HEK293T (cell line): ENCODE results near the gene CXCR1.

Experiments
- CTCF ChIA-PET: fragments of 350-600 bp; formaldehyde crosslinking; extraction: SDS; loops from one replicate; lab custom pipeline; 2021; ENCODE audit warnings: antibody characterized with exemption, inconsistent platforms; lab: Yijun Ruan, JAX
- POLR2A ChIA-PET: fragments of 350-600 bp; formaldehyde crosslinking; extraction: SDS; loops from one replicate; lab custom pipeline; 2020; ENCODE audit warnings: antibody characterized with exemption, inconsistent platforms; lab: Yijun Ruan, JAX
- DNase-seq: peaks from one replicate; pipeline ENCODE4 v3.0.0; 2012; ENCODE audit warnings: mixed read lengths; ENCODE audit errors: extremely low spot score
- ARNT ChIP-seq: fragments of 450-650 bp; IDR thresholded peaks from 2 replicates; pipeline ENCODE4 v1.6.1; 2017; ENCODE audit warnings: mild to moderate bottlenecking
- BHLHE40 ChIP-seq: fragments of 450-650 bp; IDR thresholded peaks from 2 replicates; pipeline ENCODE4 v1.6.1; 2016; ENCODE audit warnings: mild to moderate bottlenecking, moderate library complexity, borderline replicate concordance
- CTBP1 ChIP-seq: fragments of 450-650 bp; IDR thresholded peaks from 2 replicates; pipeline ENCODE4 v1.6.1; 2016; ENCODE audit warnings: borderline replicate concordance
- ELF4 ChIP-seq: fragments of 450-650 bp; IDR thresholded peaks from 2 replicates; pipeline ENCODE4 v1.6.1; 2017; ENCODE audit warnings: antibody characterized with exemption
- FOXA1 ChIP-seq: fragments of 450-650 bp; IDR thresholded peaks from 2 replicates; pipeline ENCODE4 v1.6.1; 2016; ENCODE audit warnings: mild to moderate bottlenecking
- FOXK2 ChIP-seq: fragments of 450-650 bp; IDR thresholded peaks from 2 replicates; pipeline ENCODE4 v1.6.1; 2016; ENCODE audit warnings: mild to moderate bottlenecking
- FOXM1 ChIP-seq: fragments of 450-650 bp; IDR thresholded peaks from 2 replicates; pipeline ENCODE4 v1.6.1; 2017; ENCODE audit warnings: mild to moderate bottlenecking, borderline replicate concordance
- HDGF ChIP-seq: fragments of 450-650 bp; IDR thresholded peaks from 2 replicates; pipeline ENCODE4 v1.6.1; 2017; ENCODE audit warnings: antibody characterized with exemption, borderline replicate concordance
- L3MBTL2 ChIP-seq: fragments of 450-650 bp; conservative IDR thresholded peaks from 2 replicates; pipeline ENCODE4 v1.6.1; 2016; ENCODE audit warnings: mild to moderate bottlenecking
- LEF1 ChIP-seq: fragments of 450-650 bp; IDR thresholded peaks from 2 replicates; pipeline ENCODE4 v1.6.1; 2017; ENCODE audit warnings: mild to moderate bottlenecking, borderline replicate concordance
- NFRKB ChIP-seq: fragments of 450-650 bp; IDR thresholded peaks from 2 replicates; pipeline ENCODE4 v1.6.1; 2016; ENCODE audit warnings: mild to moderate bottlenecking, moderate library complexity
- SP1 ChIP-seq: fragments of 450-650 bp; IDR thresholded peaks from 2 replicates; pipeline ENCODE4 v1.6.1; 2017
- SUZ12 ChIP-seq: fragments of 450-650 bp; IDR thresholded peaks from 2 replicates; pipeline ENCODE4 v1.6.1; 2016; ENCODE audit warnings: mild to moderate bottlenecking
- TARDBP ChIP-seq: fragments of 450-650 bp; IDR thresholded peaks from 2 replicates; pipeline ENCODE4 v1.6.1; 2016
- ZNF384 ChIP-seq: fragments of 450-650 bp; IDR thresholded peaks from 2 replicates; pipeline ENCODE4 v1.6.1; 2016
- TF ChIP-seq, protein P1 (sequence below): fragments of 450-650 bp; IDR thresholded peaks from 2 replicates; pipeline ENCODE4 v1.6.1; 2016

The CXCR1 gene

DNA sequence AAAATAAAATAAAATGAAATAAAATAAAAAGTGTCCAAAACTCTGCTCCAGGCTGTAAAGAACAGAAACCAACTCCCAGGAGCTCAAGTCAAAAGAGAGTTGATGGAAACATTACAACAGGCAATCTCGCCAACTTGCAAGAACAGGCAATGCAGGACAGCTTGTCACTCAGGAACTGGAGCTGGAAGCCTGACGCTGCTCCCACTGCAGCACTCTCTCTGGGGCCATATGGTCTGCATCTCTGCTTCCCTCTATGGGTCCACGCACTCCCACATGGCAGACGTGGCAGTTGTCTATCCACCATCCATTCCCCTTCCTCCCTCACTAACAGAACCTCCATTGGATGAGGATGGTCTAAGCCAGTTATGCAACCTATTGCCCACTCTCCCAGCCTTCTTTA is 26.9 kb upstream of the CXCR1 start:
- DNase-seq: no peak
- ChIA-PET CTCF (no interaction called here), POLR2A (interaction anchor here (1.6 kb wide), 1 partner anchor 76 kb away, joined by 3 read pairs; the partner anchor contains the start of genes AAMP and PNKD)
- TF ChIP-seq ZNF384: no peak

DNA sequence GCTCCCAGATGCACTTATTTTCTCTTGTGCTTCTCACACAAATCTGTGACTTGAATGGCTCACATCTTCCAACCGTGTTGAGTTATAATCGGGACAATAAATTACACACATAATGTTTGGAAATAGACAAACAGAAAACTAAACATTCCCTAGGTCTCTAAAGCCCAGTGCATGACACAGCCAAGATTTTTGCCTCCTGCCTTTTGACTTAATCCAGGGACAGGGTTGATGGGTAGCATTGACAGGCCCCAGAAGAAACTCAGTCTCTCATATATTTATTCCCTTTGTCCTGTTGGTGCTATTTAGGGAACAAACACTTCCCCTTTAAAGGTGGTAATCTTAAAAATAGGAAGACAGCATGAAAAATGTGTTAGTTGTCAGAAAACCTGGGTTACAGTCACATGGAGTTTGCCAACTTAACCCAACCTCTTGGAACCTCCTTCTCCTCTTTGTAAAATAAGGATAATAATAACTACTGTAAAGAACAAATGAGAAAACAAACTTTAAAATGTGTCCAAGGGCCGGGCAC is 26.2 kb upstream of the CXCR1 start:
- CTCF ChIA-PET: no interaction called here
- no peak for DNase-seq
- TF ChIP-seq L3MBTL2: no peak
- POLR2A ChIA-PET: interaction anchor here (1.6 kb wide), 1 partner anchor 77 kb away, joined by 3 read pairs; the partner anchor contains the start of genes AAMP and PNKD

DNA sequence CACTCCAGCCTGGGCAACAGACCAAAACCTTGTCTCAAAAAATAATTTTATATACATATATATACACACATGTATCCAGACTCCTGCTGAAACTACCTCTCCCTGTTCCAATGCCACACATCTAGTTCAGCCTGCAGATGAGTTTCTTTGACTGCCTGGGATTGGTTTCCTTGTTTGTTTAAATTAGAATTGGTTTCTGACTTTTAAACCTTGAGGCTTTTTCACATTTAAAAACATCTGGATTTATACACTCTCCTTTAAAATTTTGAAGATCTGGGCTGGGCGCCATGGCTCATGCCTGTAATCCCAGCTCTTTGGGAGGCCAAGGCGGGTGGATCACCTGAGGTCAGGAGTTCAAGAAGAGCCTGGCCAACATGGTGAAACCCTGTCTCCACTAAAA is 21.8 kb upstream of the CXCR1 start:
- ChIA-PET CTCF (no interaction called here), POLR2A (no interaction called here)
- TF ChIP-seq ELF4 (no peak), LEF1 (no peak), L3MBTL2 (no peak), FOXM1 (no peak), HDGF (no peak), SP1 (no peak), NFRKB (no peak), CTBP1 (no peak), ARNT (no peak), SUZ12 (no peak)
- no peak for DNase-seq

DNA sequence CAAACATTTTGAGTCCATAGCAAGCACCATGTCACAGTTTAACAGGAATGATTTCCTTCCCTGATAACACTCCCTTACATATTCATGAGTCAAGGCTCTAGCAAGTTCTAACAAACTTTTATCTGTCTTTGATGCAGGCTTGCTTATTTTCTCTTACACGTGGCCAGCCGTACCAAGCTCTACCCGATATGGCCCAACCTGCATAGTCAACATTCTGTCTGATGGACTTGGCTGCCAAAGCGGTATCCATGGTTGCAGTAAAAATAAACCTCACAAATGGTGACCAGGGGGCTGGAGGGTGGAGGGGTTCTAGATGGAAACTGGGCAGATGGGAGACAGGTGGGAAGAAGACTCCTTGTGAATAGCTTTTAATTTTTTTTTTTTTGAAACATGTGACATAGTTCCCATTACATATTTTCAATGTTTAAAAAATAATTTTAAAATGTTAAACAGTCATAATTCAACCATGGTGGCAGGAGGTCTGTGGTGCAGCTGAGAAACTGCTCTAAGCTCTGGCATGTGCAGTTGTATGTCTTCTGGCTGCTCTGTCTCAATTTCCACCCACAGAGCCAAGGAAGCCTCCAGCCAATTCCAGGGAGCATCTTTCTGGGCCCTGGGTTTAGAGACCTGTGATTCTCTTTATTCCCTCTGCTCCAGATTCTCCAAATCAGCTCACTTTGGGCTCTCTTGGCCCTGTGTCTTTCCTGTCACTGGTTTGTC is 20.7 kb upstream of the CXCR1 start:
- POLR2A ChIA-PET: interaction anchor here (0.8 kb wide), 1 partner anchor 83 kb away, joined by 3 read pairs; the partner anchor contains the start of genes AAMP and PNKD
- no peak for TF ChIP-seq FOXA1
- CTCF ChIA-PET: no interaction called here
- no peak for DNase-seq

- ChIA-PET POLR2A (no interaction called here), CTCF (no interaction called here)
- DNase-seq: no peak
- no peak for TF ChIP-seq FOXK2
- no peak for TF ChIP-seq SUZ12
- TF ChIP-seq ZNF384: no peak
- no peak for TF ChIP-seq ARNT
These were observed 20.1 kb upstream of the CXCR1 start for GRCh38 chr2:218186876-218187275.

- DNase-seq: peak; percentile 81
- ChIA-PET CTCF (no interaction called here), POLR2A (no interaction called here)
- TF ChIP-seq L3MBTL2 (peak; percentile 49; the same call in 1 of the 2 replicates), TARDBP (no peak)
These were observed 19.6 kb upstream of the CXCR1 start for GRCh38 chr2:218186355-218186766.

DNA sequence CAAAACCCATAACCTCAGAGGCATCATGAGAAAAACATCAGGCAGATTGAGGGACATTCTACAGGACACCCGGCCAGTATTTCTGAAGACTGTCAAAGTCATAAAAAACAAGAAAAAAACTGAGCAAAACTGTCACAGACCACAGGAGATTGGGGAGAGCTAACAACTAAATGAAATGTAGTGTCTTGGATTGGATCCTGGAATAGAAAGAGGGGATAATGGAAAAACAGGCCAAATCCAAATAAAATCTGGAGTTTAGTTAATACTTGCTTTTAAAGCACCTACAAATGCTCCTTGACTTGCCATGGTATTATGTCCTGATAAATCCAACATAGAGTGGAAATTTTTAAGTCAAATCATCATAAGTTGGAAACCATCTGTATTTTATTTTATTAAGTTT is 17.6 kb upstream of the CXCR1 start:
- POLR2A ChIA-PET: no interaction called here
- TF ChIP-seq SP1 (no peak), TARDBP (no peak), BHLHE40 (no peak), CTBP1 (no peak), ZNF384 (no peak), HDGF (no peak), FOXK2 (no peak), FOXM1 (no peak), SUZ12 (no peak), ARNT (no peak), ELF4 (no peak), FOXA1 (no peak), LEF1 (no peak), NFRKB (no peak), L3MBTL2 (no peak)
- TF ChIP-seq, protein P1, sequence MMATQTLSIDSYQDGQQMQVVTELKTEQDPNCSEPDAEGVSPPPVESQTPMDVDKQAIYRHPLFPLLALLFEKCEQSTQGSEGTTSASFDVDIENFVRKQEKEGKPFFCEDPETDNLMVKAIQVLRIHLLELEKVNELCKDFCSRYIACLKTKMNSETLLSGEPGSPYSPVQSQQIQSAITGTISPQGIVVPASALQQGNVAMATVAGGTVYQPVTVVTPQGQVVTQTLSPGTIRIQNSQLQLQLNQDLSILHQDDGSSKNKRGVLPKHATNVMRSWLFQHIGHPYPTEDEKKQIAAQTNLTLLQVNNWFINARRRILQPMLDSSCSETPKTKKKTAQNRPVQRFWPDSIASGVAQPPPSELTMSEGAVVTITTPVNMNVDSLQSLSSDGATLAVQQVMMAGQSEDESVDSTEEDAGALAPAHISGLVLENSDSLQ: no peak
- no peak for DNase-seq
- CTCF ChIA-PET: no interaction called here

DNA sequence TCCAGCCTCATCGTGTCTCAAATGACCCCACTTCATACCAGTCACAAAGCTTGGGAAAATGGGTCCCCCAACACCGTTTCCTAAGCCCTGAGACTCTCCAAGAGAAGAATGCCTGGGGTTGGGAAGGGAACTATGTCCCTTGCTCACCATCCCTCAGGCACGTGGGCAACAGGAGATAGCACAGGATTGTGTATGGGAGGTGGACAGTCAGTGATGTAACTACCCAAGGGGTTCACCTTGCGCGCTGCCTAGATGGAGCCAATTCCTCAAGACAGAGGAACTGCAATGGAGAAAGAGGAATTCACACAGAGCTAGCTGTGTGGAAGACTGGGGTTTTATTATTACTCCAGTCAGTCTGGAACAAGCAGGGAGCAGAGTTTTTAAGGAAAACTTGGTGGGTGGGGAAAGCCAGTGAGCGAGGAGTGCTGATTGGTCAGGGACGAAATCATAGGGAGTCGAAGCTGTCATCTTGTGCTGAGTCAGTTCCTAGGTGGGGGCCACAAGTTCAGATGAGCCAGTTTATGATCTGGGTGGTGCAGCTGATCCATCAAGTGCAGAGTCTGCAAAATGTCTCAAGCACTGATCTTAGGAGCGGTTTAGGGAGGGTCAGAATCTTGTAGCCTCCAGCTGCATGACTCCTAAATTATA is 13.8 kb upstream of the CXCR1 start:
- no peak for DNase-seq
- ChIA-PET CTCF (no interaction called here), POLR2A (no interaction called here)
- no peak for TF ChIP-seq SUZ12
- TF ChIP-seq ARNT: no peak
- TF ChIP-seq LEF1: no peak
- no peak for TF ChIP-seq FOXK2
- no peak for TF ChIP-seq TARDBP
- no peak for TF ChIP-seq NFRKB
- TF ChIP-seq ELF4: no peak
- TF ChIP-seq L3MBTL2: no peak
- TF ChIP-seq, protein P1: no peak
- no peak for TF ChIP-seq FOXM1
- no peak for TF ChIP-seq CTBP1
- no peak for TF ChIP-seq ZNF384
- no peak for TF ChIP-seq BHLHE40
- no peak for TF ChIP-seq HDGF
